Left ventricle myocardium inferior (tissue), 1 donor: ENCODE results near the gene RNF41. TPM values are rescaled to one million over a fixed set of nuclear protein-coding genes. Genes with fewer than 3 reads are reported as not detected.

Experiments
- DNase-seq: peaks from one replicate; pipeline ENCODE4 v3.0.0-alpha.2; 2020
- H3K27ac ChIP-seq: fragments of 200-600 bp; replicated peaks from 2 replicates; pipeline ENCODE4 v1.8.0; 2021
- H3K27me3 ChIP-seq: fragments of 200-600 bp; 2 replicates; pipeline ENCODE4 v1.8.0; 2021; ENCODE audit warnings: low read depth
- H3K36me3 ChIP-seq: fragments of 200-600 bp; 2 replicates; pipeline ENCODE4 v1.8.0; 2021
- H3K4me1 ChIP-seq: fragments of 200-600 bp; 2 replicates; pipeline ENCODE4 v1.8.0; 2021
- H3K4me3 ChIP-seq: fragments of 200-600 bp; 2 replicates; pipeline ENCODE4 v1.8.0; 2021; ENCODE audit warnings: mild to moderate bottlenecking, moderate library complexity
- H3K9me3 ChIP-seq: fragments of 200-600 bp; replicated peaks from 2 replicates; pipeline ENCODE4 v1.8.0; 2021
- CTCF ChIP-seq: fragments of 200-600 bp; IDR thresholded peaks from 2 replicates; pipeline ENCODE4 v1.8.0; 2021; ENCODE audit warnings: antibody characterized with exemption, mild to moderate bottlenecking, borderline replicate concordance
- intact Hi-C: fragments of 100-400 bp; cut with micrococcal nuclease; formaldehyde crosslinking; loops from one replicate; pipeline ENCODE4 v1.11.0; 2022
- total RNA-seq: library from RNA; stranded (reverse); fragmentation: NEBNext Ultra II Directional; extraction: Animal tissue kit (Norgen Biotek cat#: 25700); gene quantifications from one replicate; pipeline ENCODE4 v1.2.1, GENCODE V29; 2021
- donor health status: DM: no; HTN: yes; CAD: no; lungs with severe emphysema.

Gene RNF41
- total RNA-seq, 1 donor from 2014 or later: 51.4 TPM

GRCh38 chr12:56261503-56262232, 39.9 kb upstream of the RNF41 start:
- peaks cover 1% of the 10 kb centered on the region for H3K36me3 ChIP-seq
- no peak overlapping the region for H3K27ac ChIP-seq
- DNase-seq: no peak
- H3K27me3 ChIP-seq: no peaks in the 10 kb centered on the region
- H3K4me1 ChIP-seq: peaks cover 36% of the 10 kb centered on the region
- H3K4me3 ChIP-seq: no peak overlapping the region
- intact Hi-C loops: no loop called here
- TF ChIP-seq CTCF: no peak
- no peaks in the 10 kb centered on the region for H3K9me3 ChIP-seq

- Histone ChIP-seq H3K36me3 (peaks cover 8% of the 10 kb centered on the region), H3K27me3 (no peaks in the 10 kb centered on the region), H3K4me3 (no peak overlapping the region), H3K9me3 (no peaks in the 10 kb centered on the region), H3K27ac (no peak overlapping the region), H3K4me1 (peaks cover 36% of the 10 kb centered on the region)
- intact Hi-C loops: no loop called here
- no peak for TF ChIP-seq CTCF
- no peak for DNase-seq
Measured at GRCh38 chr12:56260921-56261320, 39.2 kb upstream of the RNF41 start.

- intact Hi-C loops: no loop called here
- H3K9me3 ChIP-seq: no peaks in the 10 kb centered on the region
- H3K4me3 ChIP-seq: no peak overlapping the region
- DNase-seq: no peak
- peaks cover 13% of the 10 kb centered on the region for H3K36me3 ChIP-seq
- no peaks in the 10 kb centered on the region for H3K27me3 ChIP-seq
- TF ChIP-seq CTCF: no peak
- no peak overlapping the region for H3K27ac ChIP-seq
- H3K4me1 ChIP-seq: peaks cover 37% of the 10 kb centered on the region
Measured at GRCh38 chr12:56260380-56260779, 38.7 kb upstream of the RNF41 start.

GRCh38 chr12:56258820-56259183, 37.1 kb upstream of the RNF41 start:
- Histone ChIP-seq H3K4me3 (peak overlapping the region; percentile 98), H3K36me3 (peaks cover 29% of the 10 kb centered on the region), H3K27ac (peak overlapping the region; percentile 97), H3K9me3 (no peaks in the 10 kb centered on the region), H3K27me3 (no peaks in the 10 kb centered on the region), H3K4me1 (peaks cover 37% of the 10 kb centered on the region)
- no peak for TF ChIP-seq CTCF
- intact Hi-C loops: no loop called here
- no peak for DNase-seq

GRCh38 chr12:56258068-56258819, 36.5 kb upstream of the RNF41 start, which contains the start of gene ANKRD52:
TSS of gene ANKRD52 (minus strand) at chr12:56258384. CDS start at chr12:56258269, 115 bp downstream.
- Histone ChIP-seq H3K27ac (peak within 1 kb of the TSS; percentile 97), H3K9me3 (no peaks in the 10 kb centered on the region), H3K27me3 (no peaks in the 10 kb centered on the region), H3K4me3 (peak within 1 kb of the TSS; percentile 98), H3K36me3 (peaks cover 35% of the 10 kb centered on the region), H3K4me1 (peaks cover 37% of the 10 kb centered on the region)
- peak; percentile 81 for DNase-seq
- intact Hi-C loops: no loop called here
- peak; percentile 93 for TF ChIP-seq CTCF
